PFSK-1 (cell line): ENCODE data around the gene NSMCE1.

ENCODE experiments used
- FOXP2 ChIP-seq: optimal IDR thresholded peaks from 2 replicates; pipeline ENCODE3; 2011; ENCODE audit warnings: borderline replicate concordance, control low read depth, inconsistent platforms; ENCODE audit not compliant: insufficient read depth; ENCODE audit errors: extremely low read length, extremely low read depth
- POLR2AphosphoS5 ChIP-seq: IDR thresholded peaks from 2 replicates; pipeline ENCODE4 v1.6.1; 2012; ENCODE audit warnings: low read depth, mild to moderate bottlenecking, control low read depth, low read length, moderate library complexity
- REST ChIP-seq, 2 experiments: IDR thresholded peaks; 2 replicates each; pipeline versions ENCODE4 v1.6.1 to v1.8.0; 2011 to 2012; ENCODE audit warnings: low read depth in 2 of 2, low read length in 2 of 2, control low read depth in 1 of 2, inconsistent platforms in 1 of 2, mild to moderate bottlenecking in 1 of 2, moderate library complexity in 1 of 2; ENCODE audit not compliant: insufficient read depth in 1 of 2
- SIN3A ChIP-seq: IDR thresholded peaks from 2 replicates; pipeline ENCODE4 v1.6.1; 2012; ENCODE audit warnings: mild to moderate bottlenecking, low read length, moderate library complexity, borderline replicate concordance; ENCODE audit not compliant: insufficient read depth
- TAF1 ChIP-seq: IDR thresholded peaks from 2 replicates; pipeline ENCODE4 v1.6.1; 2012; ENCODE audit warnings: low read length, control low read depth, borderline replicate concordance; ENCODE audit not compliant: insufficient read depth

NSMCE1 gene

GRCh38 chr16:27220991-27221390, 47.6 kb downstream of the NSMCE1 start:
- TF ChIP-seq REST (IDR thresholded peaks at IDR 0.05; ENCODE audit: insufficient read depth in 1 of 2, low read depth in 2 of 2, low read length in 2 of 2): no peak
- TF ChIP-seq SIN3A: no peak
- TF ChIP-seq FOXP2: no peak
- no peak for TF ChIP-seq TAF1

- TF ChIP-seq FOXP2 (no peak), SIN3A (no peak), TAF1 (no peak), REST (IDR thresholded peaks at IDR 0.05; ENCODE audit: insufficient read depth in 1 of 2, low read depth in 2 of 2, low read length in 2 of 2) (no peak), POLR2AphosphoS5 (no peak)
Measured at GRCh38 chr16:27220527-27220926, 48.0 kb downstream of the NSMCE1 start.

- no peak for TF ChIP-seq REST (IDR thresholded peaks at IDR 0.05; ENCODE audit: insufficient read depth in 1 of 2, low read depth in 2 of 2, low read length in 2 of 2)
- TF ChIP-seq POLR2AphosphoS5: no peak
- no peak for TF ChIP-seq FOXP2
- no peak for TF ChIP-seq TAF1
- no peak for TF ChIP-seq SIN3A
Measured at GRCh38 chr16:27220120-27220519, 48.5 kb downstream of the NSMCE1 start.

- TF ChIP-seq POLR2AphosphoS5 (no peak), SIN3A (no peak), FOXP2 (no peak), TAF1 (no peak), REST (IDR thresholded peaks at IDR 0.05; ENCODE audit: insufficient read depth in 1 of 2, low read depth in 2 of 2, low read length in 2 of 2) (no peak)
Measured at GRCh38 chr16:27219161-27219560, 49.4 kb downstream of the NSMCE1 start.

- TF ChIP-seq FOXP2 (no peak), REST (IDR thresholded peaks at IDR 0.05; ENCODE audit: insufficient read depth in 1 of 2, low read depth in 2 of 2, low read length in 2 of 2) (no peak), TAF1 (no peak), SIN3A (no peak), POLR2AphosphoS5 (no peak)
Measured at GRCh38 chr16:27218756-27219155, 49.8 kb downstream of the NSMCE1 start.
